HFFc6 (cell line): ENCODE measurements around the gene AP2M1. TPM values are rescaled to one million over a fixed set of nuclear protein-coding genes. Genes with fewer than 3 reads are reported as not detected.

Source experiments
- DNase-seq: peaks from one replicate; pipeline ENCODE4 v3.0.0-alpha.2; 2018
- H3K27ac Mint-ChIP-seq: 2 replicates; pipeline ENCODE4 v1.8.0; 2020; ENCODE audit warnings: mild to moderate bottlenecking, mixed read lengths
- H3K27me3 Mint-ChIP-seq: 2 replicates; pipeline ENCODE4 v1.8.0; 2021; ENCODE audit warnings: mild to moderate bottlenecking, moderate library complexity, mixed read lengths; ENCODE audit not compliant: insufficient read depth
- H3K36me3 Mint-ChIP-seq: 2 replicates; pipeline ENCODE4 v1.8.0; 2021; ENCODE audit warnings: low read depth, mixed read lengths
- H3K4me1 Mint-ChIP-seq: 2 replicates; pipeline ENCODE4 v1.8.0; 2020; ENCODE audit warnings: low read depth, mixed read lengths
- H3K4me3 Mint-ChIP-seq: 2 replicates; pipeline ENCODE4 v1.8.0; 2020; ENCODE audit warnings: mild to moderate bottlenecking, moderate library complexity, mixed read lengths
- H3K9me3 Mint-ChIP-seq: 2 replicates; pipeline ENCODE4 v1.8.0; 2020; ENCODE audit warnings: mild to moderate bottlenecking, mixed read lengths
- CTCF ChIP-seq: fragments of 200-600 bp; sonication (generic); IDR thresholded peaks from 2 replicates; pipeline ENCODE4 v1.5.0; 2021; ENCODE audit warnings: antibody characterized with exemption, mild to moderate bottlenecking
- long read RNA-seq: library from polyadenylated mRNA; unstranded; transcript quantifications from one replicate; pipeline ENCODE4 v2.0.0, GENCODE V29; 2019
- total RNA-seq, 6 experiments: library from RNA; stranded (reverse); fragmentation: NEBNext Ultra II Directional; extraction: Animal tissue kit (Norgen Biotek cat#: 25700); gene quantifications; 2 replicates in 1 of 6; 3 replicates in 5 of 6; pipeline ENCODE4 v1.2.3, GENCODE V29; 2021

AP2M1 gene
- total RNA-seq, result 100 to 1,000 TPM; 796 to 849 (median 832) TPM
- long read RNA-seq, transcript AP2M1-202 (11 exons, 2,091 nt), result major isoform, 469 of 1,029 reads
- long read RNA-seq, transcript AP2M1-207 (10 exons, 1,950 nt), result minor isoform, 20 of 1,029 reads
- long read RNA-seq, partial matches to known transcripts, result 99 of 1,029 reads
- long read RNA-seq, other reads (novel, unspliced or antisense), result 441 of 1,029 reads

GRCh38 chr3:184174646-184175492 is at the start of gene AP2M1:
AP2M1 (plus strand) TSS chr3:184174855; CDS start chr3:184176994, 2,139 bp downstream.
- DNase-seq, result peak; percentile 99
- peak within 1 kb of the TSS; percentile 98 for H3K4me3 Mint-ChIP-seq
- H3K9me3 Mint-ChIP-seq, result no peaks in the 10 kb centered on the region
- peak; percentile 43; the same call in 1 of the 2 replicates for TF ChIP-seq CTCF
- H3K36me3 Mint-ChIP-seq, result peaks cover 43% of the 10 kb centered on the region
- peak within 1 kb of the TSS; percentile 96 for H3K27ac Mint-ChIP-seq
- peaks cover 7% of the 10 kb centered on the region for H3K27me3 Mint-ChIP-seq
- peaks cover 75% of the 10 kb centered on the region for H3K4me1 Mint-ChIP-seq

GRCh38 chr3:184126006-184126405 is 48.6 kb upstream of the AP2M1 start:
- DNase-seq, result peak; percentile 6
- Mint-ChIP-seq H3K4me1 (peaks cover 21% of the 10 kb centered on the region), H3K27me3 (no peaks in the 10 kb centered on the region), H3K9me3 (no peaks in the 10 kb centered on the region), H3K36me3 (no peaks in the 10 kb centered on the region), H3K4me3 (no peak overlapping the region), H3K27ac (peak overlapping the region; percentile 61; the same call in 1 of the 2 replicates)
- TF ChIP-seq CTCF, result no peak

- TF ChIP-seq CTCF, result peak; percentile 75
- peaks cover 28% of the 10 kb centered on the region for H3K4me1 Mint-ChIP-seq
- no peaks in the 10 kb centered on the region for H3K9me3 Mint-ChIP-seq
- peak; percentile 60 for DNase-seq
- no peak overlapping the region for H3K4me3 Mint-ChIP-seq
- no peaks in the 10 kb centered on the region for H3K27me3 Mint-ChIP-seq
- peak overlapping the region; percentile 35; the same call in 1 of the 2 replicates for H3K27ac Mint-ChIP-seq
- no peaks in the 10 kb centered on the region for H3K36me3 Mint-ChIP-seq
These were observed 45.6 kb upstream of the AP2M1 start for GRCh38 chr3:184129012-184129411.

- no peak for TF ChIP-seq CTCF
- Mint-ChIP-seq H3K27ac (no peak overlapping the region), H3K4me3 (no peak overlapping the region)
These were observed 41.7 kb upstream of the AP2M1 start for GRCh38 chr3:184132945-184133344.

GRCh38 chr3:184133840-184134745 is 40.6 kb upstream of the AP2M1 start:
- DNase-seq, result peak; percentile 81
- Mint-ChIP-seq H3K4me3 (peak overlapping the region; percentile 99), H3K9me3 (no peaks in the 10 kb centered on the region), H3K27me3 (no peaks in the 10 kb centered on the region), H3K4me1 (peaks cover 40% of the 10 kb centered on the region), H3K27ac (peak overlapping the region; percentile 96), H3K36me3 (peaks cover 10% of the 10 kb centered on the region)
- no peak for TF ChIP-seq CTCF

More at GRCh38 chr3:184132945-184133344, 41.7 kb upstream of the AP2M1 start:
- Mint-ChIP-seq H3K27me3 (no peaks in the 10 kb centered on the region), H3K9me3 (no peaks in the 10 kb centered on the region), H3K36me3 (peaks cover 8% of the 10 kb centered on the region), H3K4me1 (peaks cover 44% of the 10 kb centered on the region)
- DNase-seq, result no peak
